HG03342 (cell line): Measurements from ENCODE around the gene DNASE1L3.
"Not testable (repeated sequence)": the region's sequence is repeated elsewhere in the genome, so short reads cannot be mapped to it uniquely, and the experiment has no call there.

Experiments used
- ATAC-seq: cut with Tn5 transposase; IDR thresholded peaks from one replicate; pipeline ENCODE4 v1.9.1; 2021; ENCODE audit warnings: mild to moderate bottlenecking, moderate library complexity; ENCODE audit not compliant: unreplicated experiment

DNASE1L3 gene

DNA sequence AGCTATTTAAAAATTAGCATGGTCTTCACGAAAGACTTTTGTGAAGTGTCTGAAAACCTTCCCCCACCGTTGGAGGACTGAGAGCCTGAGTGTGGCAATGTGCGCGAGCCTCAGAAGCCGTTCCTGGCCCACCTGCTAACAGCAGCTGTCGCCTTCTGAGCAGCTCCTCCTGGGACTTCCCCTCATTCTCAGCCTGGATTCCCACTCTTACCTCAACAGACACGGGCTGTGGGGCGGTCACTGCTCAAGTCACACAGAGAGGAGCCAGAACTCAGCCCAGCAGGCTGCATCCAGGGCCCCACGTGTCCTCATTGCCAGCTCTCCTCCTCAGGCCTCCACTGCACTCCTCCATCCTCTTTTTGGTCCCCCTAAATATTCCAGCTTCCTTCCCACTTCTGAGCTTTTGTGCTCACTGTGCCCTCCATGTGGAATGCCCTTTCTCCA is 7.8 kb downstream of the DNASE1L3 start:
- no peak for ATAC-seq

DNA sequence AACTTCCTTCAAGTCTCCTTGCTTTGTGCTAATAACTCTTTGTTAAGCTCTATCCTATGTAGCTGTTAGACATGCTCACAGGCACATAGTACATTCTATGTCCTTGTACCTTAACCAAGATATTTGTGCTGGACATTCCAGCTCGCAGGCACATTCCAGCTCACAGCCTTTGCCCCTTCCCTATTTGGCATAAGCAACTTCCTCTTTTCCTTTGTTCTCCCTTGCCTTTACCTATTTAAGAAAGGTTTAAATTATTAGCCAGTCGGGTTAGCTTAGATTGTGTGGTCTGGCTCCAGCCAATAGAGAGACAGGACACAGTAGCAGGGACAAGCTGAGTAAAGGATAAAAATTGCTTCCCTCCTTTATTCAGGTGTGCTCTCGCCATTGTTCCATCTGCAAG is 9.3 kb downstream of the DNASE1L3 start:
- ATAC-seq: not testable (repeated sequence)

DNA sequence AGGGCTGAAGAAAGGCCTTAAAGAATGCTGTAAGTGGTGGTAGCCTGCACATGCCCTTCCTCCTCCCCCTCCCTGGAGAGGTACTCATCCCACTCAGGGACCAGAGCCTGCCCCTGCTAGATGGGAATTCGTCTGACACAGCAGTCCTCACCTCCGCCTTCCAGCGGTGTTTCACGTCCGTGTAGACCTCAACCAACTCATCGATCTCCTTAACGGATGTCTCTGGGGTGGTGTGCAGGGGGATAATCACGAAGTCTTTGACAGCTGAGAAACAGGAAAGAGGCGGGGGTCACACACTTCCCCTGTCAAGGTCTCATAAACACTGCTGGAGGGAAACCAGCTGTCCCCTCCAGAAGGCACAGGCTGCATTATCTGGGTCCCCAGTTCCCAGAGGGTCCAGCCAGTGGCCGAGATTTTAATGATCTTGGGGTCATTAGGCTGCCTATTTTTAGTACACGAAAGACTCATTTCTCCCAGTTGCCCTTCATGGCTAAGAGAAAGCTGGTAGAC is 9.9 kb downstream of the DNASE1L3 start:
- ATAC-seq: no peak

DNA sequence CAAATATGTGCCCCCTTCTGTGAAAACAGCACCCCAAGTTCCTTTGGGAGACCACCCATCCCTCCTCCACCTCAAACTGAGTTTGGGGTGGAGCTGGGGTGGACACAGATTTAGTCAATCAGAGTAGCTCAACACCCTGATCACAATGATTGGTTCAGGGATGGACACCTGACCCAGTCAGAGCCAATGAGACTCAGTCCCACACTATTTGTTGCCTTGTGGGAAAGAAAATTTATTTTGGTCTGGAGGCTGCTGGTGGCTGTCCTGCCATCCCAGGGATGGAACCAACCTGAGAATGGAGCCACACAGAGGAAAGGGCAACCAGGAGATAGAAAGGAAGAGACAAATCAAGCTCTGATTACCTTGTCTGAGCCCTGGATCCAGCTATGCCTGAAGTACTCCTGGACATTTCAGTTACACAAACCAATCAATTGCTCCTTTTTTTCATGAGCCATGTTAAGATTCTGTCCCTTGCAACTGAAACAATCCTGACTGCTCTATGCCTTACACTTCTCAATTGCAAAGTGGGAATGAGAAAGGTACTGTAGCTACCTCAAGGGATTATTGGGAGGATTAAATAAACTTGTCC is 10.6 kb downstream of the DNASE1L3 start:
- no peak for ATAC-seq

DNA sequence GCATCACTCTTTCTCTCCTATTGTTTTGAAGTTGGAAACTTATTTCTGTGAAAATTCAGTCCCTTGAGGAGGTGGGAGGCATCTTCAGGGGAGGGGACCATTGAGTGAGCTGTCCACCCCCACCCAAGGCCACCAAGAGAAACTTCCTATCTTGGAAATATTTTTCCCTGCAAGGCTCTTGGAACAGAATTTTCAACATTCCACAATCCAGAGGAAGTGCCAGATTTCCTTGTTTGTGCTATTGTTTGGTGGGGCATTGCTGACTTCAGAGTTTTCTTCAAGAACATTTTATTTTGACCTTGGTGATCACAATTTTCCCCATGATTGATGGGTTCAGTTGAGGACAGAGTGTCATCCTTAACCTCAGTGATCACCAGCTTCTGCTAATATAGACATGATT is 12.0 kb downstream of the DNASE1L3 start:
- no peak for ATAC-seq

DNA sequence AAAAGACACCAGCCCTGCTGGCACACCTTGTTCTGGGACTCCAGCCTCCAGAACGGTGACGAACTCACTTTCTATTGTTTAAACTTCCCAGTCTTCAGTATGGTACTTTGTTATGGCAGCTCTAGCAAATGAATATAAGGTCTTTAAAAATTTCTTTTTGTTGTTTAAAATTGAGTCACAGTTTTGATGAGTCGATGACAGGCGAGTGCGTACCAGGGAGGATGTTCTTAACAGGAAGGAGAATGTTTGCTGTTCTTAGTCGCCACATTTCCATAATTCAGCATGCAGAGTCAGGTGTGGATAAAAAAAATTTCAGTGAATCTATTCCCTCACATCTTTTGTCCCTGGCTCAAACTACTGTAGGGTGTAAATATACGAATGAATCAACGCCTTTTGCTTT is 12.4 kb downstream of the DNASE1L3 start:
- no peak for ATAC-seq

DNA sequence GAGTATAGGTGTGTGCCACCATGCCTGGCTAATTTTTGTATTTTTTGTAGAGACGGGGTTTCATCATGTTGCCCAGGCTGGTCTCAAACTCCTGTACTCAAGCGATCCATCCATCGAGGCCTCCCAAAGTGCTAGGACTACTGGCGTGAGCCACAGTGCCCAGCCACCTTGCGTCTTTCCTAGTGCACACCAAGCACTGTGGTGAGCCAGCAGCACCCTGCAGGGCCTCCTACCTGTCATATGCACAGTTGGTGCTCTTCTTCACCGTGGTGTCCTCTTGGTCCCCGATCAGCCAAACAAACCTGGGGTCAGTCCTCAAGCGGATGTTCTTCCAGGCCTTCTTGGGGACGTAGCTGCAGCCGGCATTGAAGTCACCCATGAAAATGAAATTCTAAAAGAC is 13.2 kb downstream of the DNASE1L3 start:
- no peak for ATAC-seq

DNA sequence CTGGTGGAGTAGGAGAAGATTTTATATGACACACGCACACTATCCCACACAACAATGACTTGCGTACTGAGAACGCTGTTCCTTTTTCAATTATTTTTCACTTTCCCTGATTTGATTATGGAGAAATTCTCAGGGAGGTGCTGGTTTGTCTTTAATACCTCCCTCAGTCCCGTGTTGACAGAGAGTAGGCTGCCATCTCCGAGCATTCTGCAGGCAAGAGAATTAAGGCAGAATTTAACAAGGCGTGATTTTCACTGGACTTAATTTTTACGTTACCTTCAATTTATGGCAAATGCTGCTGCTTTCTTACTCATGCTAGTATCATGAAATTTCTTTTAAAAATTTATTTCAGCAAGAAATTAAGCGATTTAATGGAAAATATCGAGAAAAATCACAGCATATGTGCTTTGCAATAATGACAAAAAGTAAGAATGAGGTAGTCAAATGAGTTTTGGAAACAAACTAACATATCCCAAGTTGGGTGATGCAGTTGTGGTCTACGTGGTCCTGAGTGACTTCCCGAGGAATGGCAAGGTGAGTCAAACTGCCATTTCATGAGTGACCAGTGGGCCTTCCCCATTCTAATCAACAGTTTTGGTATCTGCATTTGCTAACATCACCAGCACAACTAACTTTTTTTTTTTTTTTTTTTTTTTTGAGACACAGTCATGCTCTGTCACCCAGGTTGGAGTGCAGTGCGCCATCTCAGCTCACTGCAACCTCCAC is 16.9 kb downstream of the DNASE1L3 start:
- no peak for ATAC-seq

DNA sequence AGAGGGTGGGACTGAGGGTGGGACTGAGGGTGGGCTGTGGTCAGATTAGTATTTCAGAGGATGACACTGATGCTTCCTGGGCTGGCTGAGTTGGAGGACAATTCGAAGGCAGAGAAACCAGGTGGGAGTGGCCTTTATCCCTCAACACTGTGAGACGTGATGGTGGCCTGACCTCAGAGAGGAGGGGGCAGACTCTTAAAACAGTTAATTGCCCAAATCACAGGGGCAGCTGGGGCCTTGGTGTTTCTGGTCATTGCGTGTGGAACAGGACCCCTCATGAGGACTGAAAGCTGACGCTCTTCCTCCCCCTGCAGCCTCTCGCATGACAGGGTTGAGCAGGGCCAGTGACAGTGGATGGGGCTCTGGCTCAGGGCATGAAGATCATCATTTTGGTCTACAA is 18.7 kb downstream of the DNASE1L3 start:
- no peak for ATAC-seq

DNA sequence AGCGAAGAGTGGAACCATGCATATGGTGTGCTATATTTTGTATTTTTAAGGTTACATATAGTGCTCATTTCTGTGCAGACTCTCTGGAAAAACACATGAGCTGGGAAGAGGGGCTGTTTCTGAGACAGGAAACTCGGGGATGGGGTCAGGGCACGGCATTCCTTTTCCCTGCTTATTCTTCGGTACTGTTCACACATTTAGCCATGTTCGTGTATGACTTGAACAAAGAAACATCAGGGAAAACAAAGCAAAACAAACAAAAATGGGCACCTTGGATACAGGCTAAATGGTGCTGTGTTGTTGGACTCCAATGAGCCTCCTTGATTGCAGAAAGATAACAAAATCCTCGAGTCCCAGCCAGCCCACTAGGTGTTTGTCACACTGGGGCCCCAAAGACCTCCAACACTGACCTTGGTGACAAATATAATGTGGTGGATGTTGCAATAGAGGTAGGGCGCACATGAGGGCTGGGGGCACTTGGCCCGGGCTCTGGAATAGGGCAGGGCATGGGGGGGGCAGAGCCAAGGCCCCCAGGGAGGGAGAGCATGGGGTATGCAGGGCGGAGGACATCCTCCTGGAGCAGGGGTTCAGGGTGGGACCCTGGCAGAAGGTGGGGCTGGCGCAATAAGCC is 19.3 kb downstream of the DNASE1L3 start:
- ATAC-seq: no peak

DNA sequence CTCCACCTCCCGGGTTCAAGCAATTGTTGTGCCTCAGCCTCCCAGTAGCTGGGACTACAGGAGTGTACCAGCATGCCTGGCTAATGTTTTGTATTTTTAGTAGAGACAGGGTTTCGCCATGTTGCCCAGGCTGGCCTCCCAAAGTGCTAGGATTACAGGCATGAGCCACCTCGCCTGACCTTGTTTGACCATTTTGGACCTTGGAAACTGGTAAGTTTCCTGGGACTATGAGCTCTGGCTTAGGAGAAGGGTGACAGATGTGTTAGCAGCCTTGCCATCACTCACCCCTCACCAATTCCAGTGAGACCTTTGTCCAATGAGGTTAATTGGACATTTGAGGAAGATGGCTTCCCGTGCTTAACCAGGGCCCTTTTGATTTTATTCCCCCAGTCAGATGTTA is 19.9 kb downstream of the DNASE1L3 start:
- no peak for ATAC-seq

DNA sequence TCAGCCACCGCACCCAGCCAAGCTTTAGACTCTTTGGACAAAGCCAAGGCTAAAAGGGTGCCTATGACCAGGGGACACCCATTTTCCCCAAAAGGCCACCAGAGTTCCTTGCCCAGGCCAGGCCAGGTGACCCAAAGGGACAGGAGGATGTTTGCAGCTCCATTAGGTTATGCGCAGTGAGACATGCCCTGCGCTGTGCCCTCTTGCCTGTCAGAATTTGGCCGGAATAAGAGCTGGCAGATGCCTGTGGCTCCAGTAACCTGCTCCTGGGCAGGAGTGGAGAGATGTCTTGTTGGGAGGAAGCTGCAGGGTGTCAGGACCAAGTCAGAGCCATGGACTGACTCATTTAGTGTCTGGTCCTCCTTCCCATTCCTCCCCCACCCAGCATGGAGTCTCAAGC is 20.5 kb downstream of the DNASE1L3 start:
- ATAC-seq: no peak

DNA sequence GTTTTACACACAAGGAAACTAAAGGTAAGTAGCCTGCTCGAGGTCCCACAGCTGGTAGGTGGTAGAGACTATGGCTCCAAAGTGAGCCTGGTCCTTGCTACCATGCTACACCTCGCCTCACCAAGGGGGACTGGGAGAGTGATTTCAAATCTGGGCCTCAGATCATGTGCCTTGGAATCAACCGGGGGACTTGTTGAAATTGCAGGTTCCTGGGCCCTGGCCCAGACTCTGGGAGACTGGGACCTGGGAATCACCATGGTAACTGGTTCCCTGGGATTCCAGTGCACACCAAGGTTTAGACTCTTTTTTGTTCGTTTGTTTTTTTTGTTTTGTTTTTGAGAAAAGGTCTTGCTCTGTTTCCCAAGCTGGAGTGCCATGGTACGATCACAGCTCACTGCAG is 21.1 kb downstream of the DNASE1L3 start:
- no peak for ATAC-seq

DNA sequence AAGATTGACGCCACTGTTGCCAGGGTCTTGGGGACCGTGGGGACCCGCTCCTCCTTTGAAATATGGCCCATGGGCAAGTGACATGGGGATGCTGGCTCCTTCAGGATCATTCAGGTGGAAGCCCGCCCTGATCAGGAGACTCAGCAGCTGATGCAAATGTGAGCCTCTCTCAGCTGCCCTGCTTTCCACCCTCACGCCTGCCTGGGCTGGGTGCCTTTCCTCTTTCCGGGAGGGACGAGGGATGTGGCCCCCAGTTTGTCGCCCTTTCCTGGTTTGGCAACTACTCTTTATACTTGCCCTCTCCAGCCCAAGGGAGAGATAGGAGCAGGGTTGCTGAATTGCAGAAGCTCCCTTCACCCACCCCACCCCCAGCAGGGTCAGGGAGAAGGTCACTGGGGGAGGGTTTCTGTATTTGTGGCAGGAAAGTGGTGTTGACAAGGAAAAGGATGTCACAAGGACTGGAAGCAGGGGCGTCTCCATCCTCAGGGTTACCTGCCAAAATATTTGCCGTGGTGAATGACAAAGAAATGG is 21.8 kb downstream of the DNASE1L3 start:
- ATAC-seq: no peak

DNA sequence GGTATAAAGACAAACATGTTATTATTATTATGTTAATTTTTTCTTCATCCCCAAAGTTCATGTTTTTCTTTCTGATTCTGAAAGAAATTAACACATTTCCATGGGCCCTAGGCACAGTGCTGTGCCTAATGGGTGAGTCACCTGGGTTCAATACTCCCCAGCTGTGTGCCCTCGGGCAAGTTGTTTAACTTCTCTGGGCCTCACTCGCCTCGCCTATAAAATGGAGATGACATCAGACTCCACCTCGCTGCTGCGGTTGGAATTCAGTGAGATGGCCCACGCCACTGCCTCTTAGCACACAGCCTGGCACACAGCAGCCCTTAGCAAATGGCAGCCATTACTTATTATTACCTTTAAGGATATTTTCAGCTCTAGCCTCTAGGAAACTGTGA is 22.6 kb downstream of the DNASE1L3 start:
- ATAC-seq: no peak

DNA sequence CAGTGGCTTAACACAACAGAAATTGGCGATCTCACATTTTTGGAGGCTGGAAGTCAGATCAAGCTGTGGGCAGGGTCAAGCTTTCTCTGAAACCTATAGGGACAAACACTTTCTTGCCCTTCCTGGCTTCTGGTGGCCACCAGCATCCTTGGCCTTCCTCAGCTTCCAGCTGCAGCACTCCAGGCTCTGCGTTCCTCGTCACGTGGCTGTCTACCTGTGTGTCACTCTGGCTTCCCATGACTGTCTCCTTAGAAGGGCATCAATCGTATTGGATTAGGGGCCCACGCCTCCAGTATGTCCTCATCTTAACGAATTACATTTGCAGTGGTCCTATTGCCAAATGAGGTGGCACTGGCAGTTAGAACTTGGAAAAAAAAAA is 25.8 kb downstream of the DNASE1L3 start:
- no peak for ATAC-seq

DNA sequence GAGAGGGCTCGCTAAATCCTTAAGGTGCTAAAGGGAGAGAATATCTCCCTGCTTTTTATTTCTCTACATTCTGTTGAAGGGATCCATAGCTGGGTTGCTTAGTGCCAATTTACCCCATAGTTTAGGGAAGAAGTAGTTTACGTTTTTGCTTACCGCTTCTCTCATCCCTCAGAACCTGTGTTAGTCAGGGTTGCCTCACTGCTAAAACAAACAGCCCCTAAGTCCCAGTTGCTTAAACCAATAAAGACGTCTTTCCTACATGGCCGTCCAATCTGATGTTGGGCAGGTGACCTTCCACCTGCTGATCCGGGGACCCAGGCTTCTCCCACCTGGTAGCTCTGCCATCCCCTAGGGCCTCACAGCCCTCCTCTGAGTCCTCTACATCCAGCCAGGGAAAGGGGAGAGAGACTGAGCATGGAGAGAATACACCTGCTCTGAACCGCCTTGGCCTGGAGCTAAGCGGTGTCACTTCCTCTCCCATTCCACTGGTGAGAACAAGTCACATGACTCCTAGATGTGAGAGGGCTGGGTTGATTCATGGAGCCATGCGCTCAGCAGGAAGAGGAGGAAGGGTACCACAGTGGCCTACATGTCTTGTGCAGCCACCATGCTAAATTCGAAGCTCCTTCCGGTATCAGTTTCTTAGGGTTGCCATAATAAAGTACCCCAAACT is 26.3 kb downstream of the DNASE1L3 start:
- ATAC-seq: no peak

DNA sequence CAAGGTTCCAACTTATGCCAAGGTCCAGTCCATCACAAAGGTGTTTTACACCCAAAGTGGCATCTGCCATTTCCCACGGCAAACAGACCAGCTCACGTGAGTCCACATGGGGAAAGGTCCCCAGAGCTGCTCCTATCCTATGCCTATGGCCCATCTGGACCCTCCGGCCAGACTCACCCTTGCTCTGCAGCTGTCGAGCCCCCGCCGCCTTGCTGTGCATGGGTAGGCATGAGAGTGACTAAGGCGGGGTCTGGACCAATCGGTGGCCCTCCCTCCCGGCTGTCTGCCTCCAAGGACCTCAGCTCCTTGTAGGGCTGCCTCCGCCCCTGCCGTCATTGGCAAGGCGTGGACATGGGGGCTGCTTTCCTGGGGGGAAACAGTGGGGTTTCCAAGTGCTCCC is 26.9 kb downstream of the DNASE1L3 start:
- no peak for ATAC-seq

DNA sequence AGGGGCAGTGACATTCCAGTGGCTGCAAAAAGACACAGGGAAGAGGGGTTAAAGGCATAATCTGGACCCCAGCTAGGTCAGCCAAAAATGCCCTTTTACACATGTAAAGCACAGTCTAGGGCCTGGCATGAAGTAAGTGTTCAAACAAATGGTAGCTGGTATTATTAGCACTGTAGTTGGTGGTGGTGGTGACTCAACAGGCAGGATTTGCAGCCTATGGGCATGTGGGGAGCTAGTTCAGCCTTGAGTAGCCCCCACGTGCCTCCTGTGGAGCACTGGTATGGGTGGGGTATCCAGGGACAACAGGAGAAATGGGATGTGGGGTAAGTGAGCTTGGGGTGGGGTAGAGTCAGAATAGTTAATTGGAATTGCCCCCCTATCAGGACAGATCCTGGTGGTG is 27.6 kb downstream of the DNASE1L3 start:
- ATAC-seq: no peak

DNA sequence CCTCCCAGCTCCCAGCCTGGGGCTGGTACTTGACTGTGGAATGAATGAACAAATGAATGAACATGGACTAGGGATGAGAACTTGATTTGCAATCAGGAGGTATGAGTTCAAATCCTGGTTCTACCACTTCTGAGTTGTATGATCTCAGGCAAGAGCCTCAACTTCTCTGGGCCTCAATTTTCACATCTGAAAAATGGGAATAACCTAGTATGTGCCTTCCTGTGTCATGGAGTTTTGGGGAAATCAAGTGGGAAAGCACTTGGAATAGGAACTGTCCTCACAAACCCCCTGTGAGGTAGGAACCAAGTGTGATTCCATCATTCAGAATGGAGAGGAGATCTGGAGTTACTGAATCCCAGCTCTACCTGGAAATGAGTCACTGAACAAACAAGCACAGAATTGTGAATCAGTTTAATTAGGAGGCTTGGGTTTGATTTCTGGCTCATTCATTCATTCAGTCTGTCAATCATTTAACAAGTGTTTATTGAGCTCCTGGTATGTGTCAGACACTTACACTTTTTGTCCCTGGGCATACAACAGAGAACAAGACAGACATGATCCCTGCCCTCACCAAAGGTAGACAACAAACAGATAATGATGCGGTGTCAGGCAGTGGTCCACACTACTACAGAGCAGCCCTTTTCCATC is 29.7 kb downstream of the DNASE1L3 start:
- no peak for ATAC-seq
